GM23248 (cell line): Measurements from ENCODE around the gene LDLRAD4.

Experiments used
- EZH2 ChIP-seq: fragments of 200-600 bp; sonication (generic); IDR thresholded peaks from 2 replicates; pipeline ENCODE4 v1.6.1; 2018; ENCODE audit warnings: antibody characterized with exemption, mild to moderate bottlenecking; ENCODE audit not compliant: insufficient read depth, poor library complexity, severe bottlenecking
- EZH2phosphoT487 ChIP-seq: fragments of 200-600 bp; sonication (generic); IDR thresholded peaks from 2 replicates; pipeline ENCODE4 v1.6.1; 2018; ENCODE audit warnings: antibody characterized with exemption, moderate library complexity, mild to moderate bottlenecking, low read depth; ENCODE audit not compliant: insufficient read depth

DNA sequence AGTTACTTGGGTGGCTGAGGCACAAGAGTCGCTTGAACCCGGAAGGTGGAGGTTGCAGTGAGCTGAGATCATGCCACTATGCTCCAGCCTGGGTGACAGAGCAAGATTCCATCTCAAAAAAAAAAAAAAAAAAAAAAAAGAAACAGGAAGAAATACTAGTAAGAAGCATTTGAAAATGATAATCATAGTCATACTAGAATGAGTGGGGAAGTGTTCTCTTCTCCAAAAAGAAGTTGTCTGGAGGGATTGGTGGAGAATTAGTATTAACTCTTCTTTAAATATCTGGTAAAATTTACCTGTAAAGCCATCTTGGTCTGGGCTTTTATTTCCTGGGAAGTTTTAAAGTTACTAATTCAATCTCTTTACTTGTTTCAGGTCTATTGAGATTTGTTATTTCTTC is 376.0 kb downstream of the LDLRAD4 start:
- TF ChIP-seq EZH2phosphoT487 (no peak), EZH2 (no peak)
